ENCODE results near the gene CAD.

The CAD gene

GRCh38 chr2:27177441-27178351, 39.5 kb upstream of the CAD start:
- H3K4me3 ChIP-seq (ENCODE audit: low read depth, low read length): no peak overlapping the region
- TF ChIP-seq, protein P1, sequence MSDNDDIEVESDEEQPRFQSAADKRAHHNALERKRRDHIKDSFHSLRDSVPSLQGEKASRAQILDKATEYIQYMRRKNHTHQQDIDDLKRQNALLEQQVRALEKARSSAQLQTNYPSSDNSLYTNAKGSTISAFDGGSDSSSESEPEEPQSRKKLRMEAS (IDR thresholded peaks at IDR 0.05; ENCODE audit: low read depth, low read length): no peak
- no peak for TF ChIP-seq CTCF (IDR thresholded peaks at IDR 0.05; ENCODE audit: low read depth, low read length)
- TF ChIP-seq POLR2A (IDR thresholded peaks at IDR 0.05; ENCODE audit: extremely low read depth, insufficient read length): no peak
- no peak for TF ChIP-seq MYC (IDR thresholded peaks at IDR 0.05; ENCODE audit: low read depth, low read length)

DNA sequence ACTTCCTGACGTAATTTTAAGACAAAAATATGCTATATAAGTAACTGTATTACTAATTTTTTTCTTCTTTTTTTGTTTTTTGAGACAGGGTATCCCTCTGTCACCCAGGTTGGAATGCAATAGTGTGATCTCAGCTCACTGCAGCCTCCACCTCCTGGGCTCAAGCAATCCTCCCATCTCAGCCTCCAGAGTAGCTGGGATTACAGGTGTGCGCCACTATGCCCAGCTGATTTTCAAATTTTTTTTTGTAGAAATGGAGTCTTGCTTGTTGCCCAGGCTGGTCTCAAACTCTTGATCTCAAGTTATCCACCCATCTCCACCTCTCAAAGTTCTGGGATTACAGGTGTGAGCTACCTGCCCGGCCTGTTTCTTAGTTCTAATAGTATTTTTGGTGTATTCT, 38.7 kb upstream of the CAD start:
- no peak overlapping the region for H3K4me3 ChIP-seq (ENCODE audit: low read depth, low read length)
- DNase-seq (ENCODE audit: low read depth): no peak
- TF ChIP-seq MYC (IDR thresholded peaks at IDR 0.05; ENCODE audit: low read depth, low read length) (no peak), POLR2A (IDR thresholded peaks at IDR 0.05; ENCODE audit: extremely low read depth, insufficient read length) (no peak)
- TF ChIP-seq, protein P1 (IDR thresholded peaks at IDR 0.05; ENCODE audit: low read depth, low read length): no peak

More at GRCh38 chr2:27177441-27178351, 39.5 kb upstream of the CAD start:
- no peak for DNase-seq (ENCODE audit: low read depth)

DNA sequence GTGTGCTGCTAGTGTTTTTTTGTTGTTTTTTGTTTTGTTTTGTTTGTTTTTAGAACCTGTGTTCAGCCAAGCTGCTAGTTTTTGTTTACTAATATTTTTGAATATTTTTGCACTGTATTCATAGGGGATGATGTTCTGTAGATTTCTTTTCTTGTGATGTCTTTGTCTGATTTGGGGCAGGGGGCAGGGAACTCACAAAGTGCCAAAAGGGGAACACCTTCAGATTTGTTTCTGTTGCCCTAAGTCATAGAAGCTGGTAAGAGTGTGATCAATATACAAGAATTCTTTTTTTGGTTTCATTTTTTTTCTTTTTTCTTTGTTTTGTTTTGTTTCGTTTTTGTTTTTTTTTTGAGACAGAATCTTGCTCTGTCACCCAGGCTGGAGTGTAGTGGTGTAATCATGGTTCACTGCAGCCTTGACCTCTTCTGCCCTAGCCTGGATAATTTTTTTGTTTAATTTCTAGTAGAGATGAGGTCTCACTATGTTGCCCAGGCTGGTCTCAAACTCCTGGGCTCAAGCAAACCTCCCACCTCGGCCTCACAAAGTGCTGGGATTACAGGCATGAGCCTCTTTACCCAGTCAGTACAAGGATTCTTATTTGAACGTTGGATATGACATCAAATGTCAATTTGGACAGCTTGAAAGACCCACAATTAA, 37.7 kb upstream of the CAD start:
- DNase-seq (ENCODE audit: low read depth): no peak
- TF ChIP-seq POLR2A (IDR thresholded peaks at IDR 0.05; ENCODE audit: extremely low read depth, insufficient read length) (no peak), MYC (IDR thresholded peaks at IDR 0.05; ENCODE audit: low read depth, low read length) (no peak), CTCF (IDR thresholded peaks at IDR 0.05; ENCODE audit: low read depth, low read length) (no peak)
- TF ChIP-seq, protein P1 (IDR thresholded peaks at IDR 0.05; ENCODE audit: low read depth, low read length): no peak
- H3K4me3 ChIP-seq (ENCODE audit: low read depth, low read length): no peak overlapping the region

DNA sequence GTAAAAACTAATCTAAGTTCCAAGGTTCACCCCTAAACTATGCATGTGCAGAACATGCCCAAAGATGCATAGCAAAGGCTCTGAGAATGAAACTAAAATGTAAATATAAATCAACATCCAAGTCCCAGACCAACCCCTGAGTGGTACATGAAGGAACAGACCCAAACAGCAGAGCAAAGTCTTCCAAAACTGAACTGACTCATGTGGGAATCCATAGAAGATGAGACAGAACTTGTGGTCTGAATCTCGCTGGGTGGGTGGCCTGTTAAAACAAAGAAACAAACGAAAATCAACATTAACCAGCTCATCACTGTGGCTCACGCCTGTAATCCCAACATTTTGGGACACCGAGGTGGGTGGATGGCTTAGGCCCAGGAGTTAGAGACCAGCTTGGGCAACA, 34.8 kb upstream of the CAD start:
- TF ChIP-seq, protein P1 (IDR thresholded peaks at IDR 0.05; ENCODE audit: low read depth, low read length): no peak
- no peak for TF ChIP-seq MYC (IDR thresholded peaks at IDR 0.05; ENCODE audit: low read depth, low read length)
- no peak for TF ChIP-seq POLR2A (IDR thresholded peaks at IDR 0.05; ENCODE audit: extremely low read depth, insufficient read length)
- no peak for TF ChIP-seq CTCF (IDR thresholded peaks at IDR 0.05; ENCODE audit: low read depth, low read length)
- no peak for DNase-seq (ENCODE audit: low read depth)
- no peak overlapping the region for H3K4me3 ChIP-seq (ENCODE audit: low read depth, low read length)

GRCh38 chr2:27184115-27184514, 33.1 kb upstream of the CAD start:
- TF ChIP-seq, protein P1 (IDR thresholded peaks at IDR 0.05; ENCODE audit: low read depth, low read length): no peak
- no peak for TF ChIP-seq POLR2A (IDR thresholded peaks at IDR 0.05; ENCODE audit: extremely low read depth, insufficient read length)
- H3K4me3 ChIP-seq (ENCODE audit: low read depth, low read length): no peak overlapping the region
- peak; percentile 35 for DNase-seq (ENCODE audit: low read depth)

DNA sequence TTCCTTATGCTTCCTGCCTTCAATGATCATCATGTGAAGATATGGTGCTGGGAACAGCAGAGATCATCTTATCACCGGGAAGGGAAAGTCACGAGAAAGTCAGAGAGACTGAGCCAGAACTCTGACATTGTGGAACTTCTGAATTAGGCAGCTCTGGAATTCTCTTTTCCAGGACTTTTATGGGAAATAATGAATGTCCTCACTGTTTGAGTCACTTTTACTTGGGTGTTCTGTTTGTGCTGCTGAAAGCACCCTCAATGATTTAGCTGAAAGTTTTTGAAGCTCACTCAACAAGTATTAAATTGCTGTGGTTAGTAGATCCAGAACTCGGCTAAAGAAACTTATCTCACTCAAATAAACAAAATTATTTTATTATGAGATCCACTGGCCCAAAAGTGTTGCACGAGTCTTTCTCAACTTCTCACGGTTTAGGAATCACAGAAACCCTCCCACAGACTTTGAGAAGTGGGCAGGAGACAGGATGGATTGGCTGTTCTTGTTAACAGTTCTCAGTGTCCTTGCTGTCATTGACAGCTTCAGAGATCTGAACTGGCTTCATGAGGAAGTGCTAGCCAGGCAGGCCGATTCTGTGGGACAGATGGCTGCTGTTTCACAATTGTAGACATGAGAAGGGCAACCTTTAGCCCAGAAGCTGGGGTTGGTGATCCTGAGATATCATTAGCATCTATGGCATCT, 31.7 kb upstream of the CAD start:
- no peak for TF ChIP-seq CTCF (IDR thresholded peaks at IDR 0.05; ENCODE audit: low read depth, low read length)
- TF ChIP-seq, protein P1 (IDR thresholded peaks at IDR 0.05; ENCODE audit: low read depth, low read length): peak; percentile 45; the same call in 1 of the 2 replicates
- peak; percentile 84 for DNase-seq (ENCODE audit: low read depth)
- H3K4me3 ChIP-seq (ENCODE audit: low read depth, low read length): no peak overlapping the region

All from NB4 (cell line).